Measurements from ENCODE around the gene LRRC41.
"Not testable (repeated sequence)": the region's sequence is repeated elsewhere in the genome, so short reads cannot be mapped to it uniquely, and the experiment has no call there.

DNA sequence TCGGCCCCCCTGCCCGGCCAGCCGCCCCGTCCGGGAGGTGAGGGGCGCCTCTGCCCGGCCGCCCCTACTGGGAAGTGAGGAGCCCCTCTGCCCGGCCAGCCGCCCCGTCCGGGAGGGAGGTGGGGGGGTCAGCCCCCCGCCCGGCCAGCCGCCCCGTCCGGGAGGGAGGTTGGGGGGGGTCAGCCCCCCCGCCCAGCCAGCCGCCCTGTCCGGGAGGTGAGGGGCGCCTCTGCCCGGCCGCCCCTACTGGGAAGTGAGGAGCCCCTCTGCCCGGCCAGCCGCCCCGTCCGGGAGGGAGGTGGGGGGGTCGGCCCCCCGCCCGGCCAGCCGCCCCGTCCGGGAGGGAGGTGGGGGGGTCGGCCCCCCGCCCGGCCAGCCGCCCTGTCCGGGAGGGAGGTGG, 61.7 kb downstream of the LRRC41 start:
- not testable (repeated sequence) for TF ChIP-seq EP300 (IDR thresholded peaks at IDR 0.05)
- TF ChIP-seq, protein P1, sequence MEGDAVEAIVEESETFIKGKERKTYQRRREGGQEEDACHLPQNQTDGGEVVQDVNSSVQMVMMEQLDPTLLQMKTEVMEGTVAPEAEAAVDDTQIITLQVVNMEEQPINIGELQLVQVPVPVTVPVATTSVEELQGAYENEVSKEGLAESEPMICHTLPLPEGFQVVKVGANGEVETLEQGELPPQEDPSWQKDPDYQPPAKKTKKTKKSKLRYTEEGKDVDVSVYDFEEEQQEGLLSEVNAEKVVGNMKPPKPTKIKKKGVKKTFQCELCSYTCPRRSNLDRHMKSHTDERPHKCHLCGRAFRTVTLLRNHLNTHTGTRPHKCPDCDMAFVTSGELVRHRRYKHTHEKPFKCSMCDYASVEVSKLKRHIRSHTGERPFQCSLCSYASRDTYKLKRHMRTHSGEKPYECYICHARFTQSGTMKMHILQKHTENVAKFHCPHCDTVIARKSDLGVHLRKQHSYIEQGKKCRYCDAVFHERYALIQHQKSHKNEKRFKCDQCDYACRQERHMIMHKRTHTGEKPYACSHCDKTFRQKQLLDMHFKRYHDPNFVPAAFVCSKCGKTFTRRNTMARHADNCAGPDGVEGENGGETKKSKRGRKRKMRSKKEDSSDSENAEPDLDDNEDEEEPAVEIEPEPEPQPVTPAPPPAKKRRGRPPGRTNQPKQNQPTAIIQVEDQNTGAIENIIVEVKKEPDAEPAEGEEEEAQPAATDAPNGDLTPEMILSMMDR (IDR thresholded peaks at IDR 0.05): not testable (repeated sequence)
